GM18502 (cell line): Measurements from ENCODE around the gene CFAP141.
"Not testable (repeated sequence)": the region's sequence is repeated elsewhere in the genome, so short reads cannot be mapped to it uniquely, and the experiment has no call there.

Source experiments
- ATAC-seq: cut with Tn5 transposase; IDR thresholded peaks from one replicate; pipeline ENCODE4 v1.9.1; 2021; ENCODE audit warnings: mild to moderate bottlenecking; ENCODE audit not compliant: unreplicated experiment, poor library complexity

The CFAP141 gene

DNA sequence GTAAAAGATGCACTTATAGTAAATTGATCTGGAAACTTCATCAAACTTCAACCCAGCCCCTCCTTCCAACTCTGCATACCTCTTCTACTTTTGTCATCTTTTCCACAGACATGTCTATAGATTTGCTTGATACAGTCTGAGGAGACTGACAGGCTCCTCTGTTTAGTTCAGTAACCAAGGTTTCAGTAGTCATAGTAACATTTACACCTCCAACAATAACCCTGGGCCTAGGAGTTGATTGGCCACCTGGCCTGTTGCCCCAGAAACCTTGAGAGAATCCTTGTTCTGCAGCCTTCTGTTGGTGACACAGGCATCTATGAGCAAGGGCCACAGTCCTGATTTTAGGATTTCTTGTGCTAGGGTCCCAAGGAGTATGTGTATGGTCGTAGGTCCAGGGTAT is at the start of gene CFAP141:
Gene CFAP141 (minus strand): TSS at position 138 of the 400 bp plus-strand sequence. CDS start 26 bp downstream, at position 112.
- ATAC-seq, result no peak

DNA sequence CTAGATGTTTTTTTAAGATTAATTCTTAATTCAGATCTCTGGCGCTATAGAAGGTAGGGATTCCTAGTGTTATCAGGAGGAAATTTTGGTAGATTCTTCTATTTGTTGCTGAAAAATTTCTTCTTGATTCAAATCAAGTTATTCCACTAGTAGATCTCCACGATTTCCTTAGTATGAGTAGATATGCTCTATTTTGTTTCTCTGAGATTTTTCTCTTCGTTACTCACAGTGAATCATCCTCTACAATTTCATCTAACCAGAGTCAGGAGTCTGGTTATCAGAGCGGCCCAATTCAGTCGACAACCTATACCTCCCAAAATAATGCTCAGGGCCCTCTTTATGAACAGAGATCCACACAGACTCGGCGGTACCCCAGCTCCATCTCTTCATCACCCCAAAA is 47.5 kb upstream of the CFAP141 start:
- ATAC-seq, result no peak

DNA sequence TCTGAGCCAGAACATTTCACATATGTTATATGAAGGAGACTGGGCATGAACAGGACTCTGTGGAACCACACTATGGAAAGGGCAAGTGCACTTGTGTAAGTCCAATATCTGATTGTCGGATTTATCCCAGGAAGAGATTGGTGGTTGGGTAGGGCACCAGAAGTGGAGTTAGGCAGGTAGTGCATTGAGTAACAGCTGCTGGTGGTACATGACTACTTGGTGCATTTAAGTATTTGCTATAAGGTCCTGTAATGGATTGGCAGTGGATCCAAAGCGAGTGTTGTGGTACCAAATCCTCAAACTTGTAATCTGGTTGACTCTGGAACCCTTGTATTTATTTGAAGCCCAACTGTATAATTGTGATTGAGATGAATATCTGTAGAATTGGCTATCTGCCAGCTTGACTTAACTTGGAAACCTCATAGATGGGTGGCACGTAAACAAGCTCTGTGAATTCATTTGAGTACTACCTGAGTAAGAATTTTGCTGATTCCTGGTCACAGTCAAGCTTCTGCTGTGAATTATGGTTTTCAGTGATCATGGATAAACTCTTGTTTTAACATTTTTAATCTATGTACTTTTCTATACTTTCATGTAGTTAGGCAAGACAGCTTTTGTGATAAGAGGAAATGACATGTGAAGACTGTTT is 35.7 kb upstream of the CFAP141 start:
- ATAC-seq, result no peak

DNA sequence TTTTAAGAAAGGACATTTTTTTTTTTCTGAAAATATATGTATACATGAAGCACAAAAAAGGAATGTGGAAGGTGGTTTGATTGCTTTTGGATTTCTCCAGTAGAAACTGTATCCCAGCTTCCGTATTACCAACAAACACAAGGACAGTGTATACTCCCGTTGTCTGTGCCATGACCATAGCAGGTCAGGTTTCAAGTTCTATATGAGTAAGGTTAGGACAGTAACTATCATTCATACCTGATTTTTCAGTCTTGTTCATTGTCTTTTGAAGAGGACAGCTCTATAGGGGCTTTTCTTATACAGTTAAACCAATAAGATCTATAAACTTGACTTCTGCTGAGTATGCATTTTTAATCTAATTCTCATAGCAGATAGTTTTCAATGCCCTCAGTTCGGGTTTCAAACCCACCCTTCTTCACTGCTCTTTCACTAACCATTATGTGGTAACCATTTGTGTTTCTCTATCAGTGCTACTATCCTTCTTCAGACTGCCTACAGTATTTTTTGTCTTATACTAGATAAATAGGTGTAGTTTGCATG is 34.2 kb upstream of the CFAP141 start:
- ATAC-seq, result no peak

DNA sequence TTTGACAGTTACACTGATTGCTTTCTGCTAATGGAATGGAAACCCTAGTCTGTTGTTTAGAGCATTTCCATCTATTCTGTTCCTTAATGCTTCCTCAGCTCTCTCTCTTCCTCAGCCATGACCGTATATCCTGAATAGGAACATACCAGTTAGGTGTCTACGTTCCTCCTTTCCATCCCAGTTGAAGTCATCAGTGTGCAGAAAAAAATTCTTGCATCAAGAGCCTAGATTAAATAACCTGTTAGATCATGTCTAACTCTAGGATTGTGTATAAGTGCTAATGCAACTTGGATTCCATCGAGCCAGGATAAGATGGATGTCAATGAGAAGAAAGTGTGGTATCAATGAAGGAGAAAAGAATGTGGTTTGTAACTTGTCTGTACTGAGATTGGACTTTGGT is 33.4 kb upstream of the CFAP141 start:
- ATAC-seq, result no peak

DNA sequence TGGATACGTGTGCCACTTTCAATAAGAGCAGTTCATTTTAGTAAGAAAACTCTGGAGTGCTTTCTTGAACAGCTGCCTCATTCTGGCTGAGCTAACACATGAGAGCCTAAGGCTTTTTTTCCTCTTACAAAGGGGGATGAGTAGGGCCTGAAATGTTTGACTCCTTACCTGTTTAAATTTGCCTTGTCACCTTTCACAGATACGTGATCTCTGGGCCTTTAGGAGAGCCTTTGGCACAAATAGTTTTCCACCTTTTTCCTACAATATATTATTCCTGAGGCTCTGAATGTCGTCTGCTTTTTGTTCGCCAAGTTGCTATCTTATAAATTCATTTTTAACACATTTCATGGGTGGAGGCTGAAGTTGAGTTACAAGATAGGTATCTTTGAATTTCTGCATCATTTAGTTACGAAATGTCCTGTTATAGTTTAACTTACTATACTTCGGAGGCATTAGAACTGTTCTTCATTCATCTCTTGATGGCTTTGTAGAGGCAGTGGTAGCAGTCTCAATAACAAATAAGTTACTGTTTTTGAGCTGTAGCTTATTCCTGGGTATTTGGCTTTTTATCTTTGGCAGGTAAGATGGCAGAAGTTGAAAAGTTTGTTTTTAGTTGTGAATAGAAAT is 31.9 kb upstream of the CFAP141 start:
- no peak for ATAC-seq

DNA sequence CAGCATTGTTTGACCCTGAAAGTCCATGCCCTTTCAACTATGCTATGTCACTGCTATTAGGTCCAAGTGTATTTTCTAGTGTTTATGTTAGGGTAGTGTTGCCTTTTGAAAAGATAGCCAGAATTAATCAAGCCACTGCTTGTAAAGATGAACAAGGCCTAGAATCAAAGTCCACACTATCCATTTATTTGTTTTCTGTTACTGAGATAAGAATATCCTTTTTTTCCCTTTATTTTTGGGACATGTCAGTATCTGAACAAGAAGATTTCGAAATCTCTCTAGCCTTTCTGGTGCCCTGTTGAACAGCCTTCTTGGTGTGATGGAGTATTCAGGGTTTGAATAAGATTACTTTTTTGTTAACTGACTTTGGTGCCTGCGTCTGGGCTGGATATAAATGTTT is 31.3 kb upstream of the CFAP141 start:
- ATAC-seq, result no peak

DNA sequence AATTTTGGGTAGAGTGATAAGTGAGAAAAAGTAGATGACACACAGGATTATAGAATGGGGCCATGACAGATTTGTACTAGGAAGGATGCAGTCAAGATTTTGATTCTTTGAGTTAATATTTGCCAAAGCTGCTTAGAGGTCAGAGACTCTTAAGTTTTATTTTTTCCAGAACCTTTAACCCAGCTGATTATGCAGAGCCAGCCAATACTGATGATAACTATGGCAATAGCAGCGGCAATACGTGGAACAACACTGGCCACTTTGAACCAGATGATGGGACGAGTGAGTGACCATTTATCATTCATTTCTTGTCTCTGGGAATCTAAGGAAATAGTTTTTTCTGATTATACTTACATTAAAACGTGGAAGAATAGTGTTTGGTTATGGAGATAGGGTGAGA is 30.7 kb upstream of the CFAP141 start:
- ATAC-seq, result no peak

DNA sequence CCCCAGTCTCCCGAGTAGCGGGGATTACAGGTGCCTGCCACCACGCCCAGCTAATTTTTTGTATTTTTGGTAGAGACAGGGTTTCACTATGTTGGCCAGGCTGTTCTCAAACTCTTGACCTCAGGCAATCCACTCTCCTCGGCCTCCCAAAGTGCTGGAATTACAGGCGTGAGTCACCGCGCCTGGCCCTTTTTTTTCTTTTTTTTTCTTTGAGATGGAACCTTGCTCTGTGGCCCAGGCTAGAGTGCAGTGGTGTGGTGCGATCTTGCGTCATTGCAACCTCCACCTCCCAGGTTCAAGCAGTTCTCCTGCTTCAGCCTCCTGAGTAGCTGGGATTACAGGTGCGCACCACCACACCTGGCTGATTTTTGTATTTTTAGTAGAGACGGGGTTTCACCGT is 27.0 kb upstream of the CFAP141 start:
- not testable (repeated sequence) for ATAC-seq

DNA sequence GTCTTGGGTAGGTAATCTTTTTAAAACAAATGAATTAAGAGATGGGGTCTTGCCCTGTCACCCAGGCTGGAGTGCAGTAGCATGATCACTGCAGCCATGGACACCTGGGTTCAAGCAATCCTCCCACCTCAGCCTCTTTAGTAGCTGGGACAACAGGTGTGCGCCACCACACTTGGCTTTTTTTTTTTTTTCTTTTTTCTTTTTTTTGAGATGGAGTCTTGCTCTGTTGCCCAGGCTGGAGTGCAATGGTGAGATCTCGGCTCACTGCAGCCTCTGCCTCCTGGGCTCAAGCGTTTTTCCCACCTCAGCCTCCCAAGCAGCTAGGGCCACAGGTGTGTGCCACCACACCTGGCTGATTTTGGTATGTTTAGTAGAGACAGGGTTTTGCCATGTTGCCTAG is 25.0 kb upstream of the CFAP141 start:
- ATAC-seq, result not testable (repeated sequence)

DNA sequence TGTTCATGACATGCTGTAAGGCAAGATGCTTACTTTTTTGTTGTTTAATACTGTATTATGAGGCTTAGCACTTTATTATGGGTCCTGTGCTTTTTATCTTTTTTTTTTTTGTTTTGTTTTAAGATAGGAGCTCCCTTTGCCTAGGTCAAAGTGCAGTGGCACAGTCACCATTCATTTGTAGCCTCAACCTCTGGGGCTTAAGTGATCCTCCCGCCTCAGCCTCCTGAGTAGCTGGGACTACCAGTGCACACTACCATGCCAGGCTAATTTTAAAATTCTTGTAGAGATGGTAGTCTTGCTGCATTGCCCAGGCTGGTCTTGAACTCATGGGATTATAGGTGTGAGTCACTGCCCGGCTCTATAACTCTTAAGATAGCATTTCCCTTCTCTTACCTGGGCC is 19.2 kb upstream of the CFAP141 start:
- no peak for ATAC-seq

DNA sequence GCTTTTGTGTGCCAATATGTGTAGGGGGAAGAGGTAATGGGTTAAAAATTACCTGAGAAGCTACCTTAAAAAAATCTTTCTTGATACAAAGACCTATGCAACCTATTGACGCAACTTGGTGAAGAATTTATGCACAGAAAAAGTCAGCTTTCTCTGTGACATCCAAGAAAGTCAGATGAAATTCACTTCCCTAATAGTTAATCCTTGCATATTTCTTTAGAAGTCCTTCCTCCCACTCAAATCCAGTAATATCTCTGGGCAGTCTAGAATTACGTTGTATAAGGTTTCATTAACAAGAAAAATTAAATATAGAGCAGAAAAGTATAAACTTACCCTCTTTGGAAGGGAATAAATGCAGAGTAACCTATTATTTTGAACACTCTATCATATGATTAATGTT is 17.5 kb upstream of the CFAP141 start:
- no peak for ATAC-seq

DNA sequence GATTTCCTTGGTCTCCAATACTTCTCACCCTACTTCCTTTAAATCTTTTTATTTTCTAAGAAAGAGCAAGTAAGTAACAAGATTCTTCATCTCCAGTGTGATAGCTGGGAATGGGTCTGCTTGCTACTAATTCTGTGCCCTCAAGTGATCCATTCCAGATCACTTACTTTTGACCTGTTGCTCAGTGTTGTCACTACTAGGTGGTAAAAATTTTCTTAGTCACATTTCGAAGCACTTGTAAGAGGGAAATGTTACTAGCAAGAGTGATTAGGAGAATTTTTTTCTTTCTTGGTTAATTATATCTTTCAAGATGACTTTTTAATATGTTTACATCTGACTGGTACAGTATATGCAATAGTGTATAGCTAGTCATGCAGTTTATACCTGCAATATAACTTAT is 16.8 kb upstream of the CFAP141 start:
- ATAC-seq, result no peak

DNA sequence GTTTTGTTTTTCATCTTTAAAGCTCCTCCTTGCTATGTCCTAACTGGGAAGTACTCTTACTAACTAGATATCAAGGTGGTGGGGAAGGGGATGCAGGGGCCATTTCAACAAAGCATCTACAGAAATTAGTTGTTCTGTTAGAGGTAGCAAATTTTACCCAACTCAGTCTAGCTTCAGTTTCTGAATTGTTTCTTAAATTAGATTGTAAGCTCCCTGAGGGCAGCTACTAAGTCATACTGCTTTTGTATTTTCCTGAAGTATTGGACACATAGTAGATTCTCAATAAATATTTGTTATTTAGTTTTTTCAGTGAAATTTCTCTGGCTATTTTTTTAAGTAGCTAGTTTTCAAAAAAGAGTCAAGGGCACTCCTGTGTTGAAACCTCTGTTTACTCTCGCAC is 16.4 kb upstream of the CFAP141 start:
- ATAC-seq, result no peak

DNA sequence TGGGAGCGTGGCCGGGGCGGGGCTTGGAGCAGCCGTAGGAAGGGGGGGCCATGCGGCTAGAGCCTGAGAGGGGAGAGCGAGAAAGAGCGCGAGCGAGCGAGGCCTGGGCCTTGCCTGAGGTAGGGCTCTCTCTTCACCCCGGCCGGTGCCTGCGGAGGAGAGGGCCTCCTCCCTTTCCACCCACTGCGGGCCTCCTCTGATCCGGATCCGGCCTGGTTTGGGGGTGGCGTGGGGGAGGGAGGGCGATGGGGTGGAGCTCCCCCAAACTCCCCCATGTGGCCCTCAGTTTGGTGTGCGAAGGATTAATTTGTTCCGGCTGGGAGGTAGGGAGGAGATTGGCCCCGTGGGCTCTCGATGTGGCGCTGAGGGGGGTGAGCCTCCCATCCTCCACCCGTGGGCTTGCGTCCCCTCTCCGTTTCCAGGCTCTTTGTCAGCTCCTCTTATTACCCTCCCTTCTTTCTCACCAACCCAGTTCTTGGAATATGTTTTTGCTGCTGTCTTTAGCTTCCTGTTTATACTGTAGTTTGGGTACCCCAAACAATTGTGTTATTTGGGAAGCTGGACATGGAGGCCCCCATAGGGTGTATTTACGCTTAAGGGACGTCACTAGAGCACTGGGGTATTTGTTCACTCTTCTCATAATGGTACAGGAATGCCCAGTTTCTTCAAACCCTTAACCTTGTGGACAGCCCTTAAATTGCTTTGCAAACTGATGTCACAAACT is 15.3 kb upstream of the CFAP141 start:
- peak; percentile 29 for ATAC-seq

DNA sequence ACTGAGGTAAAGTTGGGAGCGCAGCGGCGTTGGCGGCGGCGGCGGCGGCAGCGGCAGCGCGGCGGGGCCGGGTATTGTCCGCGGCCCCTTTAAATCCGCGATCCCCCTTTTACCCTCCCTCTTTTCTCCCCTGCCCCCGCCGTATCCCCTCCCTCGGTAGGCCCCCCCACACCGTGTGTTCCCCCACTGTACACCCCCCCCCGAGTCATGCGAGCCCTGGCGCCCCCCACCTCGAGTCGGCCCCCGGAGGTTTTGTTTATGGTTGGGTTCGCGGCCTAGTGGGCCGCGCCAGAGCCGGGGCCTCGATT is 14.8 kb upstream of the CFAP141 start:
- ATAC-seq, result no peak

DNA sequence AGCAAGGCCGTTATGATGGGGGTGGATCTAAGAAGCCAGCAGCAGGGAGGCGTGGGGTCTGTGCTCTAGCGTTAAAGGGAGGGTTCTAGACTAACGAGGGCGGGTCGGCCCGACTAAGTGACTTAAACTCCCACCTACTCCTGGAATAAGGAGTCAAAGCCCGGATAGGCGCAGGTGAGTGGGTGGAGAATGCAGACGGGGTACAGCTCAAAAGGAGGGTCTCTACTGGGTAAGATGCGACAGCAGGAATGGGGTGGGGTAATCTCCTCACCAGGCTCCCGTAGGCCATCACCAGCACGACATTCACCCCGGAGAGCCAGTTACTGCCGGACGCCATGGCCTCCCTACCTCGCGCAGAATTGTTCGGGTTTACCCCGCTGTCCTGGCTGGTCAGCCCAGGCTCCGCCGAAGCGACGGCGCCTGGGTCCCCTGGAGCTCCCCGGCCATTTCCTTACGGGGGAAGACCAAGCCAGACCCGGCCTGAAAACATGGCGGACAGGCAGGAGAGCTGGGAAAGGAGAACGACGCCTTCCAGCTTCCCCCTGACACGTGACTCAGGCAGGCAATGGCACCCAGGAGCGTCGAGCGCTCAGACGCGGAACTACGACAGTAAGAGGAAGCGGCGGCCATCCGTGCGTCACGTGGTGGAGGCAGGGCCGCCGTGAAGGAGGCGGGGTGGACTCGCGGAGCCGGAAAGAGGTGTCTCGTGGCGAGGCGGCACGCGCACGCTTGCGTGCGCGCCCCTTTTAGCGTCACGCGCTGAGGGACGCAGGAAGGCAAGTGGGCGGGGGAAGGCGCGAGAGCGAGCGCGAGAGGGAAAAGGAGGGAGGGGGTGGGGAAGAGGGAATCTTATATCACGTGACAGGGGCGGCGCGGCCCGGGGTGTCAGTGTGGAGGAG is 14.2 kb upstream of the CFAP141 start, which contains the start of gene UBAP2L:
Gene UBAP2L (plus strand): TSS at position 885 of the 899 bp plus-strand sequence. CDS start 4,169 bp downstream, outside the sequence.
- peak; percentile 89 for ATAC-seq

DNA sequence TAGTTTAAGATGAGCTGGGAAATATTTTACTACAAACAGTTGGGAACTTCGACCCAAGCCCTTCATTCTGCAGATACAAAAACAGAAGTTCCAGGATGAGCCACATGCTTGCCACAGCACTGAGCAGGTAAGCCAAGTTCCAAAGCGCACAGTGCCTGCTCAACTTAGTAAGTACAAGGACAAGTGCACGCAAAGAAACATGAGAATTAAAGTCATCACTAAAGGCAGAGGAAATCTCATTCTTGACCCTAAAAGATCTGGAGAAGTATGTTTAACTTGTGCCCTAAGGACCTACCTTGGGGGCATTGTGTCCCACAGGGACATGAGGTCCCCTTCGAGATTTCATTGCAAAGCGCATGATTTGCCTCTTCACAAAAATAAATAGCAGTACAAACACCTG is 13.4 kb upstream of the CFAP141 start:
- no peak for ATAC-seq

DNA sequence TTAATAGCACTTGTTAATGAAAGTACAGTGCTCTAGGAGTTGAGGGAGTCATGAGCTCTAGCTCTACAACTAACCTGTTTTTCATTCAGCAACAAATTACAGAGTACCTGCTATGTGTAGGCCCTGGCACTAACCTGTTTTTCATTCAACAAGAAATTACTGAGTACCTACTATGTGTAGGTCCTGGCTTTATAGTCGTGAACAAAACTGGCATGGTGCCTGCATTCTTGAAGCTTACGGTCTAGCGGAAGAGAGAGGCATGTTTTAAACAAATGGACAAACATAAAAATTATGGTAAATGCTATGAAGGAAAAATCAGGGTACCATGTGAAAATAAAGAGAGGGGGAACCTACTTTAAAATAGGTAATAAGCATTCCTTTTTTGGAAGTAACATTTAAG is 12.4 kb upstream of the CFAP141 start:
- ATAC-seq, result no peak

DNA sequence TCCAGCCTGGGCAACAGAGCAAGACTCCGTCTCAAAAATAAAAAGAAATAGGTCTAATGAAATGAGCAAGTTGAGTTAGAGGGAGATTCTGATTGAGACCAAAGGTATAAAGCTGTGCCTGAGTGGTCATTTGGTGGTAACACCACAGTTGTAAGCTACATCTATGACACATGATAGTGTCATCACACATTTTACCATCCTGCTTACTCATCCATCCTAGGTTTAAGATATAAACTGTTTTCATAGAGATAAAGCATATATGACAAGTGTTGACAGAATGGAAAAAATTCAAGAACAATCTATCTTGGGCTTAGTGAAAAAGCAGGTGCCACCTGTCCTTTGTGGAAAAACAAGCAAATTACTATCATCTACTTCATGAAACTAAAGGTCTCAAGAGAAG is 7.1 kb upstream of the CFAP141 start:
- no peak for ATAC-seq
